K562 (cell line): ENCODE results near the gene CPSF4. TPM values are rescaled to one million over a fixed set of nuclear protein-coding genes. Genes with fewer than 3 reads are reported as not detected.

Experiments used
- ADNP ChIP-seq: fragments of 200-800 bp; sonication (Bioruptor generic); IDR thresholded peaks from 2 replicates; pipeline ENCODE4 v1.6.1; 2016; ENCODE audit warnings: missing genetic modification characterization, missing compliant biosample characterization
- CBX3 ChIP-seq, 2 experiments: IDR thresholded peaks; 1 replicate in 1 of 2; 2 replicates in 1 of 2; pipeline ENCODE4 v1.6.1; 2012; ENCODE audit warnings: inconsistent platforms in 2 of 2, low read length in 2 of 2, borderline replicate concordance in 1 of 2, control low read depth in 1 of 2
- CBX5 ChIP-seq: IDR thresholded peaks from 2 replicates; pipeline ENCODE4 v1.6.1; 2014; ENCODE audit warnings: low read depth, borderline replicate concordance
- CEBPZ ChIP-seq: fragments of 150-350 bp; IDR thresholded peaks from 2 replicates; pipeline ENCODE4 v1.6.1; 2014; ENCODE audit warnings: low read depth, mild to moderate bottlenecking, low read length, borderline replicate concordance
- EHMT2 ChIP-seq: fragments of 450-650 bp; IDR thresholded peaks from 2 replicates; pipeline ENCODE4 v1.6.1; 2018; ENCODE audit warnings: antibody characterized with exemption
- NCOA1 ChIP-seq: fragments of 450-650 bp; IDR thresholded peaks from 2 replicates; pipeline ENCODE4 v1.6.1; 2016; ENCODE audit warnings: low read depth
- POLR3A ChIP-seq: IDR thresholded peaks from 2 replicates; pipeline ENCODE4 v1.6.1; 2011; ENCODE audit warnings: borderline replicate concordance, mild to moderate bottlenecking, moderate library complexity; ENCODE audit not compliant: insufficient read length, insufficient read depth; ENCODE audit errors: extremely low read depth
- TEAD2 ChIP-seq: fragments of 450-650 bp; IDR thresholded peaks from 2 replicates; pipeline ENCODE4 v1.6.1; 2016; ENCODE audit warnings: missing genetic modification characterization, control low read depth, missing compliant biosample characterization
- TRIM24 ChIP-seq, 2 experiments: fragments of 450-650 bp; IDR thresholded peaks; 2 replicates each; pipeline ENCODE4 v1.6.1; 2016
- YY1 ChIP-seq, 3 experiments: IDR thresholded peaks; 2 replicates each; pipeline ENCODE4 v1.6.1; 2011; ENCODE audit warnings: low read length in 2 of 3, mild to moderate bottlenecking in 2 of 3, moderate library complexity in 2 of 3, borderline replicate concordance in 1 of 3, control low read depth in 1 of 3, low read depth in 1 of 3; ENCODE audit not compliant: insufficient read depth in 3 of 3, insufficient replicate concordance in 2 of 3, control insufficient read depth in 1 of 3, insufficient read length in 1 of 3; ENCODE audit errors: extremely low read depth in 1 of 3
- ZBTB1 ChIP-seq: sonication (generic); formaldehyde crosslinking; IDR thresholded peaks from 2 replicates; pipeline ENCODE4 v1.8.1; 2023; ENCODE audit warnings: missing genetic modification reagents, low read depth, mild to moderate bottlenecking, borderline replicate concordance
- ZNF280B ChIP-seq: fragments of 250-450 bp; sonication (Bioruptor Pico); IDR thresholded peaks from 2 replicates; pipeline ENCODE4 v1.5.1; 2021; ENCODE audit warnings: mild to moderate bottlenecking
- polyA plus RNA-seq, 8 experiments: library from polyadenylated mRNA; depleted of rRNA in 4 of 8; stranded (reverse) in 5 of 8; unstranded in 3 of 8; fragments of >200 nt; fragmentation: Nextera tagmentation in 2 of 8; fragmentation: Illumina TruSeq in 1 of 8; extraction: Ambion mirVana in 2 of 8; extraction: Trizol in 1 of 8; gene quantifications; 2 replicates each; pipeline versions ENCODE4 v1.2.1 to v1.2.3, GENCODE V29; 2011 to 2014; ENCODE audit warnings: inconsistent platforms in 1 of 8, missing spikeins in 1 of 8
- total RNA-seq, 7 experiments: library from RNA; depleted of rRNA in 6 of 7; stranded (reverse); fragments of >200 nt in 6 of 7; fragmentation: Illumina TruSeq in 2 of 7; extraction: Trizol in 2 of 7; gene quantifications; 2 replicates each; pipeline versions ENCODE4 v1.2.1 to v1.2.3, GENCODE V29; 2011 to 2021; ENCODE audit warnings: low replicate concordance in 1 of 7
- TF ChIP-seq, protein P1 (sequence below), 2 experiments: IDR thresholded peaks; 2 replicates each; pipeline ENCODE4 v1.6.1; 2011; ENCODE audit warnings: borderline replicate concordance in 1 of 2, control low read depth in 1 of 2, low read depth in 1 of 2, low read length in 1 of 2, mild to moderate bottlenecking in 1 of 2, mixed read lengths in 1 of 2, moderate library complexity in 1 of 2; ENCODE audit not compliant: insufficient read depth in 1 of 2, insufficient read length in 1 of 2, poor library complexity in 1 of 2, severe bottlenecking in 1 of 2; ENCODE audit errors: extremely low read depth in 1 of 2
- TF ChIP-seq, protein P2 (sequence below): fragments of 450-650 bp; formaldehyde crosslinking; IDR thresholded peaks from 2 replicates; pipeline ENCODE4 v1.4.0; 2022; ENCODE audit warnings: mild to moderate bottlenecking, moderate library complexity

CPSF4 gene
- total and polyA plus RNA-seq, 9 of the 15 experiments (the other 6 are each of a cell fraction or from before 2014, with no cell fraction given): 16.9 to 118 (median 71.7) TPM

DNA sequence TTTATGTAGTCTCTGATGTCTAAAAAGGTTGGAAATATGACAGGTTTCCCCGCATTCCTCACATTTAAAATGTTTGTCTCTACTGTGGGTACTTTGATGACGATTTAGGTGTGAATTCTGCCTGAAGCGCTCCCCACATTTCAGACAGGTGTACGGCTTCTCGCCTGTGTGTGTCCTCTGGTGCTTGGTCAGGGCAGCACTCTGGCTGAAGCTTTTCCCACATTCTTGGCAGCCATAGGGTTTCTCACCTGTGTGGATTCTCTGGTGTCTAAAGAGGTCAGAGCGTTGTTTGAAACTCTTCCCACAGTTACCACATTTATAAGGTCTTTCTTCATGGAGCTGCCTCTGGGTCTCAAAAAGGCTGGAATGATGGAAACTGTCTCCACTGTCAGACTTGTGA, 55.1 kb downstream of the CPSF4 start (continued):
- TF ChIP-seq CEBPZ (no peak), CBX5 (peak; percentile 79; the same call in 1 of the 2 replicates), TRIM24 (IDR thresholded peaks at IDR 0.05) (peak in 1 of 2 experiments; percentile 34; a peak in 1 of 4 replicates), POLR3A (no peak), ADNP (0 out of 2 replicates have a peak, but pooled peaks have one; percentile 17), ZNF280B (CRISPR knock-in tag) (peak; percentile 63; the same call in 1 of the 2 replicates), CBX3 (IDR thresholded peaks at IDR 0.05; ENCODE audit: borderline replicate concordance in 1 of 2, low read length in 2 of 2) (peak in 1 of 2 experiments; percentile 93; a peak in 2 of 3 replicates), EHMT2 (no peak), YY1 (IDR thresholded peaks at IDR 0.05; ENCODE audit: borderline replicate concordance in 1 of 3, control insufficient read depth in 1 of 3, extremely low read depth in 1 of 3, insufficient read depth in 3 of 3, insufficient read length in 1 of 3, insufficient replicate concordance in 2 of 3, low read depth in 1 of 3, low read length in 2 of 3) (peak in 1 of 3 experiments; percentile 30), TEAD2 (tag) (peak; percentile 8; the same call in 1 of the 2 replicates), ZBTB1 (CRISPR knock-in tag) (no peak), NCOA1 (no peak)
- TF ChIP-seq, protein P1, sequence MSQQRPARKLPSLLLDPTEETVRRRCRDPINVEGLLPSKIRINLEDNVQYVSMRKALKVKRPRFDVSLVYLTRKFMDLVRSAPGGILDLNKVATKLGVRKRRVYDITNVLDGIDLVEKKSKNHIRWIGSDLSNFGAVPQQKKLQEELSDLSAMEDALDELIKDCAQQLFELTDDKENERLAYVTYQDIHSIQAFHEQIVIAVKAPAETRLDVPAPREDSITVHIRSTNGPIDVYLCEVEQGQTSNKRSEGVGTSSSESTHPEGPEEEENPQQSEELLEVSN (IDR thresholded peaks at IDR 0.05; ENCODE audit: borderline replicate concordance in 1 of 2, extremely low read depth in 1 of 2, insufficient read depth in 1 of 2, insufficient read length in 1 of 2, low read depth in 1 of 2, low read length in 1 of 2, poor library complexity in 1 of 2, severe bottlenecking in 1 of 2): peak in 1 of 2 experiments; percentile 34
- TF ChIP-seq, protein P2, sequence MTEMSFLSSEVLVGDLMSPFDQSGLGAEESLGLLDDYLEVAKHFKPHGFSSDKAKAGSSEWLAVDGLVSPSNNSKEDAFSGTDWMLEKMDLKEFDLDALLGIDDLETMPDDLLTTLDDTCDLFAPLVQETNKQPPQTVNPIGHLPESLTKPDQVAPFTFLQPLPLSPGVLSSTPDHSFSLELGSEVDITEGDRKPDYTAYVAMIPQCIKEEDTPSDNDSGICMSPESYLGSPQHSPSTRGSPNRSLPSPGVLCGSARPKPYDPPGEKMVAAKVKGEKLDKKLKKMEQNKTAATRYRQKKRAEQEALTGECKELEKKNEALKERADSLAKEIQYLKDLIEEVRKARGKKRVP (CRISPR knock-in tag): no peak
